Nephron progenitor cell (in vitro differentiated cells): Measurements from ENCODE around the gene TTN.

Source experiments
- DNase-seq: peaks from one replicate; pipeline ENCODE4 v3.0.0; 2021
- H3K27ac Mint-ChIP-seq: 2 replicates; pipeline ENCODE4 v1.8.0; 2021; ENCODE audit warnings: mild to moderate bottlenecking, moderate library complexity, mixed read lengths
- H3K27me3 Mint-ChIP-seq: 2 replicates; pipeline ENCODE4 v1.8.0; 2021; ENCODE audit warnings: mild to moderate bottlenecking, low read depth, mixed read lengths; ENCODE audit not compliant: poor library complexity
- H3K36me3 Mint-ChIP-seq: 2 replicates; pipeline ENCODE4 v1.8.0; 2021; ENCODE audit warnings: low read depth, mixed read lengths
- H3K4me1 Mint-ChIP-seq: 2 replicates; pipeline ENCODE4 v1.8.0; 2021; ENCODE audit warnings: mixed read lengths
- H3K4me3 Mint-ChIP-seq: 2 replicates; pipeline ENCODE4 v1.8.0; 2021; ENCODE audit warnings: mild to moderate bottlenecking, moderate library complexity, mixed read lengths
- H3K9me3 Mint-ChIP-seq: 2 replicates; pipeline ENCODE4 v1.8.0; 2021; ENCODE audit warnings: mild to moderate bottlenecking, moderate library complexity, mixed read lengths
- CTCF ChIP-seq: fragments of 200-600 bp; sonication (generic); IDR thresholded peaks from 2 replicates; pipeline ENCODE4 v1.5.0; 2021; ENCODE audit warnings: antibody characterized with exemption

The TTN gene

GRCh38 chr2:178796079-178796677 is 11.0 kb downstream of the TTN start:
- peaks cover 14% of the 10 kb centered on the region for H3K4me1 Mint-ChIP-seq
- H3K4me3 Mint-ChIP-seq = no peak overlapping the region
- H3K27me3 Mint-ChIP-seq = peaks cover 2% of the 10 kb centered on the region
- peak; percentile 52 for TF ChIP-seq CTCF
- no peak overlapping the region for H3K27ac Mint-ChIP-seq
- no peak for DNase-seq
- peaks cover 21% of the 10 kb centered on the region for H3K9me3 Mint-ChIP-seq
- H3K36me3 Mint-ChIP-seq = peaks cover 17% of the 10 kb centered on the region

- TF ChIP-seq CTCF = no peak
- DNase-seq = no peak
- Mint-ChIP-seq H3K36me3 (no peaks in the 10 kb centered on the region), H3K4me1 (no peaks in the 10 kb centered on the region), H3K27me3 (no peaks in the 10 kb centered on the region), H3K27ac (no peak overlapping the region), H3K9me3 (no peaks in the 10 kb centered on the region), H3K4me3 (no peak overlapping the region)
Measured at GRCh38 chr2:178787934-178788333, 19.3 kb downstream of the TTN start.

GRCh38 chr2:178787155-178787554 is 20.1 kb downstream of the TTN start:
- H3K4me3 Mint-ChIP-seq = no peak overlapping the region
- H3K27ac Mint-ChIP-seq = no peak overlapping the region
- no peaks in the 10 kb centered on the region for H3K27me3 Mint-ChIP-seq
- no peaks in the 10 kb centered on the region for H3K4me1 Mint-ChIP-seq
- no peaks in the 10 kb centered on the region for H3K36me3 Mint-ChIP-seq
- TF ChIP-seq CTCF = no peak
- H3K9me3 Mint-ChIP-seq = no peaks in the 10 kb centered on the region
- DNase-seq = no peak

GRCh38 chr2:178783889-178784288 is 23.3 kb downstream of the TTN start:
- Mint-ChIP-seq H3K27me3 (peaks cover 2% of the 10 kb centered on the region), H3K9me3 (no peaks in the 10 kb centered on the region), H3K36me3 (no peaks in the 10 kb centered on the region), H3K27ac (no peak overlapping the region), H3K4me1 (no peaks in the 10 kb centered on the region), H3K4me3 (no peak overlapping the region)
- no peak for TF ChIP-seq CTCF
- no peak for DNase-seq

- peaks cover 2% of the 10 kb centered on the region for H3K27me3 Mint-ChIP-seq
- DNase-seq = no peak
- no peak overlapping the region for H3K4me3 Mint-ChIP-seq
- H3K36me3 Mint-ChIP-seq = no peaks in the 10 kb centered on the region
- no peak for TF ChIP-seq CTCF
- H3K4me1 Mint-ChIP-seq = no peaks in the 10 kb centered on the region
- H3K9me3 Mint-ChIP-seq = no peaks in the 10 kb centered on the region
- H3K27ac Mint-ChIP-seq = no peak overlapping the region
Measured at GRCh38 chr2:178782236-178782635, 25.0 kb downstream of the TTN start.

GRCh38 chr2:178777577-178777976 is 29.6 kb downstream of the TTN start:
- no peaks in the 10 kb centered on the region for H3K4me1 Mint-ChIP-seq
- peaks cover 11% of the 10 kb centered on the region for H3K36me3 Mint-ChIP-seq
- H3K27me3 Mint-ChIP-seq = peaks cover 2% of the 10 kb centered on the region
- TF ChIP-seq CTCF = no peak
- no peak for DNase-seq
- no peaks in the 10 kb centered on the region for H3K9me3 Mint-ChIP-seq
- H3K4me3 Mint-ChIP-seq = no peak overlapping the region
- H3K27ac Mint-ChIP-seq = no peak overlapping the region
